Activated naive CD8-positive, alpha-beta T cell (primary cell): ENCODE results near the gene CDH12.

Experiments used
- H3K27ac Mint-ChIP-seq: one replicate; pipeline ENCODE4 v1.8.0; 2021; ENCODE audit warnings: mixed read lengths
- H3K27me3 Mint-ChIP-seq: one replicate; pipeline ENCODE4 v1.8.0; 2021; ENCODE audit warnings: mixed read lengths
- H3K36me3 Mint-ChIP-seq: one replicate; pipeline ENCODE4 v1.8.0; 2021; ENCODE audit warnings: mixed read lengths
- H3K4me1 Mint-ChIP-seq: one replicate; pipeline ENCODE4 v1.8.0; 2021; ENCODE audit warnings: low read depth, mixed read lengths
- H3K4me3 Mint-ChIP-seq: one replicate; pipeline ENCODE4 v1.8.0; 2021; ENCODE audit warnings: mild to moderate bottlenecking, mixed read lengths
- H3K9me3 Mint-ChIP-seq: one replicate; pipeline ENCODE4 v1.8.0; 2021; ENCODE audit warnings: low read depth, mixed read lengths

Gene CDH12

GRCh38 chr5:21895766-21896350 lies 957.3 kb downstream of the CDH12 start:
- Mint-ChIP-seq H3K36me3 (no peaks in the 10 kb centered on the region), H3K4me1 (no peaks in the 10 kb centered on the region), H3K4me3 (no peak overlapping the region), H3K27me3 (no peaks in the 10 kb centered on the region), H3K9me3 (peaks cover 5% of the 10 kb centered on the region), H3K27ac (no peak overlapping the region)

DNA sequence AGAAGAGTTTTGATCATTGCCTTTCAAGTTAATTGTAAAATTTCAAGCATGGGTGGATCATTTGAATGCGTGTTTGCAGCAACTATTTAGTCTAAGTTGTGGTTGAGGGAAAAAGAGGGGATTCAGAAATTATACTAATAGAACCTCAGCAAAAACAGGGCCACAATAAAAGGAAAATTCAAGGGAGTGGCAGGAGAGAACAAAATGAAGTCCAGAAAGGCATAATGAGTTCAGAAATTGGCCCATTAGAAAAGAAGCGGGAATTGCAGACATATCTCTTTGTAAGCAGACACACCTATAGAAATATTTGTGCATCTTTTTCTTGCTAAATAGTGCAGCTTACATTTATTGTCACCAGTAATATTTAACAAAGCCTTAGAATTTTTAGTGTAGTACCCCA lies 960.0 kb downstream of the CDH12 start:
- peaks cover 9% of the 10 kb centered on the region for H3K9me3 Mint-ChIP-seq
- no peak overlapping the region for H3K4me3 Mint-ChIP-seq
- H3K27me3 Mint-ChIP-seq: no peaks in the 10 kb centered on the region

DNA sequence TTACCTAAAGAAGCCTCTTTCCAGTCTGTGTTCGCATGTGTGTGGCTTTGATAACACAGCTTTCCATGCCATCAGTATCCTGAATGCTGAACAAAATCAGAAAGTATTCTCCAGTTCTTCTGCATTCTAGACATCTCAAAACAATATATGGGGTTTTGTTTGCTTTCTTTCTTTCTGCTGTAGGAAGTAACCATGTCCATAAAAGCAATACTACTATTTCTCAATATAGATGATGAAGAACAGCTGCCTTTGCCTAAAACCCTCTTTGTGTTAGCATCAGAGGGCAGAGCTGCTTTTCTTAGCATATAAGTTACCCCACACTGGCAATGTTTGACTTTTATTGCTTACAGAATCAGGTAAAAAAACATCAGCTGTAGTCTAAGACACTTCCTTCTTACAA lies 963.6 kb downstream of the CDH12 start:
- no peaks in the 10 kb centered on the region for H3K4me1 Mint-ChIP-seq
- H3K4me3 Mint-ChIP-seq: no peak overlapping the region
- H3K27me3 Mint-ChIP-seq: no peaks in the 10 kb centered on the region
- H3K9me3 Mint-ChIP-seq: peaks cover 9% of the 10 kb centered on the region
- no peaks in the 10 kb centered on the region for H3K36me3 Mint-ChIP-seq
- no peak overlapping the region for H3K27ac Mint-ChIP-seq

More for the DNA sequence above, 960.0 kb downstream of the CDH12 start:
- Mint-ChIP-seq H3K36me3 (no peaks in the 10 kb centered on the region), H3K27ac (no peak overlapping the region), H3K4me1 (no peaks in the 10 kb centered on the region)

DNA sequence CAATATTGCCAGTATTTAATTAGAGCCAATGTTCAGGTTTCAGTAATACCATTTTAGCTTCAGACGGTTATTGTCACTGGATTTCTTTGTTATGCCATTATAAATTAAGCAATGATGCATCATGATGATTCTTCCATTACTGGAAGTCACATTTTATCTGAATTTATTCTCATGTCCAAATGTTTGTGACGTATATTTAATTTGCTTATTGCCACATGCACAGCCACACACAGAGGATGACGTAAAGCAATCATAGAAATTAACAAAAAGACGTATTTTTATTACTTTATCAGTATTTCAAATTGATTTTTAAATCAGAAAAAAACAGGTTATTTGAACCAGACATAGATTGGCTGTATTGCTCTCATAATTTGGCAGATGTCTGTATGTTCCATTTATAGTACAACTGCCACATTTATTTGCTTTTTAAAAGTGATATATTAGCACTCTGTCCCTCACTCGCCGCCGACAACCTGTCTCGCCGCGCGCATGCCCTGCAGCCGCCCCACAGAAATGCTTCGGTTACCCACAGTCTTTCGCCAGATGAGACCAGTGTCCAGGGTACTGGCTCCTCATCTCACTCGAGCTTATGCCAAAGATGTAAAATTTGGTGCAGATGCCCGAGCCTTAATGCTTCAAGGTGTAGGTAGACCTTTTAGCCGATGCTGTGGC lies 970.9 kb downstream of the CDH12 start:
- H3K4me3 Mint-ChIP-seq: no peak overlapping the region
- no peaks in the 10 kb centered on the region for H3K36me3 Mint-ChIP-seq
- no peaks in the 10 kb centered on the region for H3K9me3 Mint-ChIP-seq
- H3K27me3 Mint-ChIP-seq: no peaks in the 10 kb centered on the region
- H3K27ac Mint-ChIP-seq: no peak overlapping the region
- no peaks in the 10 kb centered on the region for H3K4me1 Mint-ChIP-seq

DNA sequence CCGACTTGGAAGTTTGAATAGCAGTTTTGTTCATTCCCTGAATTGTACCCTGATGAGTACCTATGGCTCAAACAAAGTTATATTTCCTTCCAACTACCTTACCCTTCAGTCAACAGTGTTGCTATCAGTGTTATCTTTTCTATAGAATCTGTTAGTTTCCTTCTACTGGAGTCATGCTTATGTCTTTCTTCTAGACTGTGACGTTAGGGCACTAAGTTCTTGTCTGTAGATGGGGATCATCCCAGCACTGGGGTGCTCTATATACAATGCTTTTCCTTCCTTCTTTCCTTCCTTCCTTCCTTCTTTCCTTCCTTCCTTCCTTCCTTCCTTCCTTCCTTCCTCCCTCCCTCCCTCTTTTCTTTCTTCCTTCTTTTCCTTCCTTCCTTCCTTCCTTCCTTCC lies 973.0 kb downstream of the CDH12 start:
- H3K4me3 Mint-ChIP-seq: no peak overlapping the region
- H3K27me3 Mint-ChIP-seq: no peaks in the 10 kb centered on the region
- no peak overlapping the region for H3K27ac Mint-ChIP-seq
- peaks cover 8% of the 10 kb centered on the region for H3K9me3 Mint-ChIP-seq
- H3K4me1 Mint-ChIP-seq: no peaks in the 10 kb centered on the region
- no peaks in the 10 kb centered on the region for H3K36me3 Mint-ChIP-seq

GRCh38 chr5:21862986-21863385 lies 990.2 kb downstream of the CDH12 start:
- Mint-ChIP-seq H3K9me3 (peaks cover 10% of the 10 kb centered on the region), H3K27ac (no peak overlapping the region), H3K36me3 (no peaks in the 10 kb centered on the region), H3K27me3 (no peaks in the 10 kb centered on the region), H3K4me3 (no peak overlapping the region), H3K4me1 (no peaks in the 10 kb centered on the region)

GRCh38 chr5:21858441-21858840 lies 994.7 kb downstream of the CDH12 start:
- Mint-ChIP-seq H3K4me1 (no peaks in the 10 kb centered on the region), H3K36me3 (no peaks in the 10 kb centered on the region), H3K27me3 (no peaks in the 10 kb centered on the region), H3K4me3 (no peak overlapping the region), H3K27ac (no peak overlapping the region), H3K9me3 (peaks cover 3% of the 10 kb centered on the region)

- H3K4me3 Mint-ChIP-seq: no peak overlapping the region
- no peaks in the 10 kb centered on the region for H3K27me3 Mint-ChIP-seq
- H3K36me3 Mint-ChIP-seq: no peaks in the 10 kb centered on the region
- no peaks in the 10 kb centered on the region for H3K4me1 Mint-ChIP-seq
- H3K9me3 Mint-ChIP-seq: peaks cover 3% of the 10 kb centered on the region
- no peak overlapping the region for H3K27ac Mint-ChIP-seq
Observed at GRCh38 chr5:21856987-21857386, 996.2 kb downstream of the CDH12 start.

- no peaks in the 10 kb centered on the region for H3K27me3 Mint-ChIP-seq
- H3K27ac Mint-ChIP-seq: no peak overlapping the region
- no peaks in the 10 kb centered on the region for H3K36me3 Mint-ChIP-seq
- no peaks in the 10 kb centered on the region for H3K4me1 Mint-ChIP-seq
- H3K4me3 Mint-ChIP-seq: no peak overlapping the region
- peaks cover 10% of the 10 kb centered on the region for H3K9me3 Mint-ChIP-seq
Observed at GRCh38 chr5:21847300-21847699, 1005.8 kb downstream of the CDH12 start.

DNA sequence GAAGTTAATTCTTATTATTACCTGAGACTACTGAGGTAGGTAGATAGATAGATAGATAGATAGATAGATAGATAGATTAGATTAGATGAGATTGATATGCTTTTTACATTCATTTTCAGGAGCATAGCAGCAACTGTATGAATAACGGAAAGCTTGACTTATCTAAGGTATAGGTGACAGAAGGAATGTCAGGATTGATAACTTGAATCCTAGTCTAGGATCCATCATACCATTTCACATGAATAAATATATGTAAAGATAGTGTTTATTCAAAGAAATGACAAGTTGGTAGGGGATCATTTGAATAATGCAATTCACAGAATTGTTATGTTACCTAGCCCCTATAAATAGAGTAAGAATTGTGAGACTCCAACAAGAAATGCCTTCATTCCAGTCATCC lies 1008.2 kb downstream of the CDH12 start:
- no peaks in the 10 kb centered on the region for H3K36me3 Mint-ChIP-seq
- no peak overlapping the region for H3K27ac Mint-ChIP-seq
- H3K9me3 Mint-ChIP-seq: peaks cover 7% of the 10 kb centered on the region
- no peaks in the 10 kb centered on the region for H3K4me1 Mint-ChIP-seq
- H3K4me3 Mint-ChIP-seq: no peak overlapping the region
- H3K27me3 Mint-ChIP-seq: no peaks in the 10 kb centered on the region

DNA sequence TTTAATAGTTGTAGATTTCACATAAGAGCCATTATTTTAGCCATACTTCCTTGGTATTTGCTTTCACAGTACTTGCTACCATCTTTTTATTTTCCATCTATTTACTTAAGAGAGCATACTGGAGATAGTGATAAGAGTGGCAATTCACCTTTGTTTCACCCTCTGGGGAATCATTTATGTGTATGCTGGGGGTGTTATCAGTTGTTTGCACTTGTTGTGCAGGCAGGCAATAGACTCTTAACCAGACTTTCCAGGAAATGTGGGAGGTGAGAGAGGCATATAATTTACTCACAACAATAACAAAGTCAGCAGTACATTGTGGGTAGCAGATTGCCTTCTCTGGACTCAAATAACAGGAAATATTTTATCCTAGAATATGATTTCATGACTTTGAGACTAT lies 1018.3 kb downstream of the CDH12 start:
- Mint-ChIP-seq H3K36me3 (no peaks in the 10 kb centered on the region), H3K4me3 (no peak overlapping the region), H3K9me3 (peaks cover 12% of the 10 kb centered on the region), H3K27ac (no peak overlapping the region), H3K4me1 (no peaks in the 10 kb centered on the region), H3K27me3 (no peaks in the 10 kb centered on the region)

- Mint-ChIP-seq H3K36me3 (no peaks in the 10 kb centered on the region), H3K4me1 (no peaks in the 10 kb centered on the region), H3K4me3 (no peak overlapping the region), H3K27ac (no peak overlapping the region), H3K27me3 (no peaks in the 10 kb centered on the region), H3K9me3 (peaks cover 4% of the 10 kb centered on the region)
Observed at GRCh38 chr5:21831145-21831787, 1021.9 kb downstream of the CDH12 start.

GRCh38 chr5:21826884-21827283 lies 1026.3 kb downstream of the CDH12 start:
- no peak overlapping the region for H3K27ac Mint-ChIP-seq
- no peaks in the 10 kb centered on the region for H3K36me3 Mint-ChIP-seq
- H3K9me3 Mint-ChIP-seq: peaks cover 7% of the 10 kb centered on the region
- no peaks in the 10 kb centered on the region for H3K27me3 Mint-ChIP-seq
- H3K4me3 Mint-ChIP-seq: no peak overlapping the region
- H3K4me1 Mint-ChIP-seq: no peaks in the 10 kb centered on the region

DNA sequence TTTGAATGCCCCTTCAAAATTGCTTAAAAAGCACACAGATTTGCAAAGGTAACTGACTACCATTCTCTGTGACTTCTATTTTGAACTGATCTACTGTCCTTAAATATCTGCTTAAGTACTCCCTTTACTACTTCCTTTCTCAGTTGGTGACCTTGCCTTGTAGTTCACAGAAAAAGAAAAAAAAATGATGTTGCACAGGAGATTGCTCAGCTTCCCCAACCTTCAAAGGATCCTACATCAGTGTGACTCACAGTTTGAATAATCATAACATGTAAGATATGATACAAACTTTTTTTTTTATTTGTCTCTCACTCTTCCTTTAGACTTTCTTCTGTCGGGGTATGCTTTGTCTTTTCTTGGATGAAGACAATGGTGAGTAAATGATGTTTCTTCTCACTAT lies 1029.6 kb downstream of the CDH12 start:
- peaks cover 9% of the 10 kb centered on the region for H3K9me3 Mint-ChIP-seq
- no peaks in the 10 kb centered on the region for H3K4me1 Mint-ChIP-seq
- no peak overlapping the region for H3K4me3 Mint-ChIP-seq
- no peaks in the 10 kb centered on the region for H3K36me3 Mint-ChIP-seq
- no peaks in the 10 kb centered on the region for H3K27me3 Mint-ChIP-seq
- no peak overlapping the region for H3K27ac Mint-ChIP-seq

DNA sequence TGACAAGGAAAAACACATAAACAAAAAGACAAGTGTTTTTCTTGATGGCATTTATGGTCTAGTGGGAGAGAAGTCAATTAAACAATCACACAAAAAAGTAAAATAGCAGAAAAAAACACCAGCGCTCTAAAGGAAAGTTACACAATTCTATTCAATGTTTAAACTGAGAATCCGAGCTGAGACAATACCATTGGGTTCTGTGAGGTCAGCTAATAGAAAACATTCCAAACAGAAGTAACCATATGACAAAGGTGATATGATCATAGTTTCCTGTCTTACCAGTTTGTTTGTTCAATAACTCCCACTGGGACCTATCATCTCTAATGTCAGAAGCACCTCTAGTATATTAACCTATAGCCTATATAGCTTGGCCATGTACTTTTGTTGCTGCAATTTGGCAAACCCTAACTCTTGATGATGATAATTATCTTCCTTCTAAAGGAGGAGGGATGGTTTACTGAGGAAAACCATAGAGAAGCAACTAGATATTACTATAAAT lies 1030.0 kb downstream of the CDH12 start:
- peaks cover 9% of the 10 kb centered on the region for H3K9me3 Mint-ChIP-seq
- H3K4me3 Mint-ChIP-seq: no peak overlapping the region
- no peaks in the 10 kb centered on the region for H3K27me3 Mint-ChIP-seq
- H3K4me1 Mint-ChIP-seq: peaks cover 2% of the 10 kb centered on the region
- H3K36me3 Mint-ChIP-seq: no peaks in the 10 kb centered on the region
- H3K27ac Mint-ChIP-seq: no peak overlapping the region
